NCI-H1092 treated with DMSO at 0.1 percent for 48 hours (cell line): ENCODE results near the gene CCND2.
A peak's percentile ranks its signal among the peaks of the same experiment; 100 is the strongest.

Experiments
- DNase-seq: peaks from one replicate; lab custom pipeline; 2025; lab: John Stamatoyannopoulos, UW

Gene CCND2

GRCh38 chr12:4256043-4256826, 17.3 kb upstream of the CCND2 start:
- no peak for DNase-seq

GRCh38 chr12:4257442-4257841, 16.1 kb upstream of the CCND2 start:
- DNase-seq = no peak

- DNase-seq = no peak
Observed at GRCh38 chr12:4259099-4259498, 14.5 kb upstream of the CCND2 start.

- DNase-seq = no peak
Observed at GRCh38 chr12:4261655-4262054, 11.9 kb upstream of the CCND2 start.

GRCh38 chr12:4265280-4265679, 8.3 kb upstream of the CCND2 start:
- no peak for DNase-seq

- DNase-seq = no peak
Observed at GRCh38 chr12:4266990-4267389, 6.6 kb upstream of the CCND2 start.

- peak; percentile 52 for DNase-seq
Observed at GRCh38 chr12:4267704-4268328, 5.7 kb upstream of the CCND2 start.

- peak; percentile 52 for DNase-seq
Observed at GRCh38 chr12:4268329-4269181, 5.0 kb upstream of the CCND2 start.

- DNase-seq = no peak
Observed at GRCh38 chr12:4269279-4269991, 4.1 kb upstream of the CCND2 start.

GRCh38 chr12:4270016-4270830, 3.3 kb upstream of the CCND2 start:
- DNase-seq = no peak

- DNase-seq = no peak
Observed at GRCh38 chr12:4270831-4271716, 2.5 kb upstream of the CCND2 start.

- no peak for DNase-seq
Observed at GRCh38 chr12:4271717-4272423, 1.7 kb upstream of the CCND2 start.

- DNase-seq = no peak
Observed at GRCh38 chr12:4272424-4273272, 914 bp upstream of the CCND2 start.

GRCh38 chr12:4273273-4273651, 300 bp upstream of the CCND2 start:
- DNase-seq = no peak

GRCh38 chr12:4274396-4275015, 944 bp downstream of the CCND2 start:
- no peak for DNase-seq

- no peak for DNase-seq
Observed at GRCh38 chr12:4275016-4275869, 1.7 kb downstream of the CCND2 start.

- no peak for DNase-seq
Observed at GRCh38 chr12:4275870-4276301, 2.3 kb downstream of the CCND2 start.
